ENCODE measurements around the gene TCF4.

Gene TCF4

GRCh38 chr18:55588111-55588869 lies at the start of gene TCF4:
TSS of gene TCF4 (minus strand) at chr18:55588192. CDS start at chr18:55587116, 1,076 bp downstream.
- peak; percentile 95 for DNase-seq

- DNase-seq, result no peak
Measured at GRCh38 chr18:55637204-55637603, 49.2 kb upstream of the TCF4 start.

GRCh38 chr18:55635439-55635838 lies 47.4 kb upstream of the TCF4 start:
- no peak for DNase-seq

- DNase-seq, result no peak
Measured at GRCh38 chr18:55634545-55634944, 46.6 kb upstream of the TCF4 start.

GRCh38 chr18:55633032-55633431 lies 45.0 kb upstream of the TCF4 start:
- no peak for DNase-seq

- no peak for DNase-seq
Measured at GRCh38 chr18:55629133-55629532, 41.1 kb upstream of the TCF4 start.

GRCh38 chr18:55627007-55627406 lies 39.0 kb upstream of the TCF4 start:
- no peak for DNase-seq

GRCh38 chr18:55625901-55626300 lies 37.9 kb upstream of the TCF4 start:
- no peak for DNase-seq

- no peak for DNase-seq
Measured at GRCh38 chr18:55623626-55624025, 35.6 kb upstream of the TCF4 start.

GRCh38 chr18:55610506-55610905 lies 22.5 kb upstream of the TCF4 start:
- DNase-seq, result no peak

GRCh38 chr18:55609160-55609825 lies 21.3 kb upstream of the TCF4 start:
- no peak for DNase-seq

GRCh38 chr18:55608497-55608896 lies 20.5 kb upstream of the TCF4 start:
- DNase-seq, result no peak

- peak; percentile 27 for DNase-seq
Measured at GRCh38 chr18:55607773-55608172, 19.8 kb upstream of the TCF4 start.

- no peak for DNase-seq
Measured at GRCh38 chr18:55605733-55606338, 17.8 kb upstream of the TCF4 start.

GRCh38 chr18:55603775-55604174 lies 15.8 kb upstream of the TCF4 start:
- no peak for DNase-seq

GRCh38 chr18:55593888-55594287 lies 5.9 kb upstream of the TCF4 start:
- DNase-seq, result no peak

GRCh38 chr18:55592572-55592971 lies 4.6 kb upstream of the TCF4 start:
- no peak for DNase-seq

- DNase-seq, result no peak
Measured at GRCh38 chr18:55592106-55592505, 4.1 kb upstream of the TCF4 start.

- DNase-seq, result peak; percentile 100
Measured at GRCh38 chr18:55589625-55590291, 1.8 kb upstream of the TCF4 start.

- peak; percentile 79 for DNase-seq
Measured at GRCh38 chr18:55588870-55589595, 1.0 kb upstream of the TCF4 start.

GRCh38 chr18:55587418-55588110 lies 428 bp downstream of the TCF4 start:
- peak; percentile 95 for DNase-seq

- DNase-seq, result peak; percentile 79
Measured at GRCh38 chr18:55585920-55586561, 2.0 kb downstream of the TCF4 start.
